GM18519 (cell line): Measurements from ENCODE around the gene CFP.
"Not testable (repeated sequence)": the region's sequence is repeated elsewhere in the genome, so short reads cannot be mapped to it uniquely, and the experiment has no call there.

Experiments
- ATAC-seq: cut with Tn5 transposase; IDR thresholded peaks from one replicate; pipeline ENCODE4 v1.9.1; 2021; ENCODE audit warnings: mild to moderate bottlenecking, moderate library complexity; ENCODE audit not compliant: unreplicated experiment, low FRiP score

The CFP gene

GRCh38 chrX:47629419-47630200 is at the start of gene CFP:
Gene CFP (minus strand): TSS chrX:47629930. CDS start chrX:47629844, 86 bp downstream.
- ATAC-seq, result no peak

GRCh38 chrX:47675959-47676859 is 46.5 kb upstream of the CFP start:
- not testable (repeated sequence) for ATAC-seq

GRCh38 chrX:47674776-47675175 is 45.0 kb upstream of the CFP start:
- ATAC-seq, result no peak

DNA sequence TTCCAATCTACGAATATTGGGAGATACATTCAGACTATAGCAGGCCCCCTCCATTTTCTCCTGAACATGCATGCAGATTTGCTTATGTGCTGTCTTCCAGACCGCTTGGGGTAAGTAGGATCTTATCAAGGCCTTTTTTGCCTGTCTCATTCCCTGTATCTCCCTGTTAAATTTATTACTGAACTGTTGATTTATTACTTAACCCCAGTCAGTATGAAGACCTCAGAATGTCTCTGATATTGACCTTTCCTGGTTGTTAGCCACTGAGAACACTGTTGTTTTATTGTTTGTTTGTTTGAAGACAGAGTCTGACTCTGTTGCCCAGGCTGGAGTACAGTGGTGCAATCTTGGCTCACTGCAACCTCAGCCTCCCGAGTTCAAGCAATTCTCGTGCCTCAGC is 36.1 kb upstream of the CFP start:
- ATAC-seq, result not testable (repeated sequence)

- ATAC-seq, result no peak
These were observed 35.0 kb upstream of the CFP start for GRCh38 chrX:47664737-47665136.

DNA sequence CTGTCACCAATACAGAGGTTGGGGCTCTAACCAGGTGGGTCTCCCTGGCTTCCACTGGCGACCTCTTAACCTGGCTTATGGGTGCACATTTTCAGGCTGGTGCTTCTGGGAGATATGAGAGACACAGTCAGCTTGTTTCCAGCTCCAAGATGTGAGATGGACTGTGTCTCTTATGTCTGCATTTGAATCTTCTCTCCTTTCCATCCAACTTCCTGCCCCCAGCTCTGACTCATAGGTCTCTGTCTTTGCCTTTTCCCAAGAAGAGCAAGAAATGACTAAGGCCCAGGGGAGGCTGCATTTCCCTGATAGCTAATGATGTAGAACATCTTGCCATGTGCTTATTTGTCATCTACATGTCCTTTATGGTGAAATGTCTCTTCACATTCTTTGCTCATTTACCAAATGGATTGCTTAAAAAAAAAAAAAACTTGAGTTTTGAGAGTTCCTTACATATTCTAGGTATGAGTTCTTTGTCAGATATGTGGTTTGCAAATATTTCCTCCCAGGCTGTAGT is 32.5 kb upstream of the CFP start:
- ATAC-seq, result no peak

- no peak for ATAC-seq
These were observed 31.8 kb upstream of the CFP start for GRCh38 chrX:47661539-47661938.

DNA sequence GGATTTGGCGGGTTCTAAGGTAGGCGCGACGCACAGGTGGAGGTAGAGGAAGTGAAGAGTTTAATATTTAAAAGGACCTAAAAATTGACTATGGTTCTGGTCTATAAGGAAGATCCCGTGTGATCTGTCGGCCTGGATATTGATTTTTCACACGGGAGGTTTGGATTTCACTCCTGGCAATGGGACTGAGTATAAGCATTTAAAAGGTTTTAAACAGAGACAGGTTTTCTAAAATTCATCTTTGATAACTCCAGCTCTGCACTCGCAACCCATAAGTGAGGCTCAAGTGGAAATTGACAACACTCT is 29.6 kb upstream of the CFP start:
- ATAC-seq, result no peak

DNA sequence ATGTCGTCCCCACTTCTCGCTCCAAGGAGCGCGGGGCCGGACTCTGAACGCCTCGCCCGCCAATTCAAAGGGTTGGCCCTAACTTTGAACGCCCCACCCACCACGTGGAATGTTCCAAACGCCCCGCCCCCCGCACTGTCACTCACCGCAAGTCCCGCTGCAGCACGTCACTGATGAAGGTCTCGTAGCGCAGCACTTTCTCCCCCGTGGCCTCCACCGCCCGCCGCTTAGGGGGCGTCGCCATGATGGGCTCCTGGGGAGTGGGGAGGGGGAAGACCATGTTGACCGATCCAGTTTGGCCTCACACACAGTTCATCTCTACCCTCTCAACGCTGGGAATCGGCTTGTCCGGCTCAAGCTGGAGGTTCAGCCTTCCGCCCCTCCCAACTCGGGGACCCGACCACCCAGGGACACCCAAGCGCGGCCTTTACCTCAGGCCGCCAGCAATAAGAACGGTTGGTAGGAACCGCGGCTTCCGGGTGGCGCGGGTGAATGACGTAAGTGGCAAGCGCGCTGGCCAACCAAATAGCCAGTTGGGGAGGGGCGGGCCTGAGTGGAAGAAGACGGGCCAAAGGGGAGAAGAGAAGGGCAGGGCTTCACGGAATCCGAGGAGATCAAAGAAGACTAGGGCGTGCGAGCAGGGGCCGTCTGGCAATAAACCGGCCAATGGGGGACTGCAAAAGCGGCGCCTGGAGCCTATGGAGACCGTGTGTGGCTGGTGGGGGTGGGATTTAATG is 29.1 kb upstream of the CFP start, which contains the start of gene UXT:
Gene UXT, minus strand, starts transcription at position 497 of the 737 bp plus-strand sequence. Its CDS starts 253 bp downstream, at position 244.
- peak; percentile 53 for ATAC-seq

GRCh38 chrX:47658301-47658683 is 28.6 kb upstream of the CFP start:
- no peak for ATAC-seq

DNA sequence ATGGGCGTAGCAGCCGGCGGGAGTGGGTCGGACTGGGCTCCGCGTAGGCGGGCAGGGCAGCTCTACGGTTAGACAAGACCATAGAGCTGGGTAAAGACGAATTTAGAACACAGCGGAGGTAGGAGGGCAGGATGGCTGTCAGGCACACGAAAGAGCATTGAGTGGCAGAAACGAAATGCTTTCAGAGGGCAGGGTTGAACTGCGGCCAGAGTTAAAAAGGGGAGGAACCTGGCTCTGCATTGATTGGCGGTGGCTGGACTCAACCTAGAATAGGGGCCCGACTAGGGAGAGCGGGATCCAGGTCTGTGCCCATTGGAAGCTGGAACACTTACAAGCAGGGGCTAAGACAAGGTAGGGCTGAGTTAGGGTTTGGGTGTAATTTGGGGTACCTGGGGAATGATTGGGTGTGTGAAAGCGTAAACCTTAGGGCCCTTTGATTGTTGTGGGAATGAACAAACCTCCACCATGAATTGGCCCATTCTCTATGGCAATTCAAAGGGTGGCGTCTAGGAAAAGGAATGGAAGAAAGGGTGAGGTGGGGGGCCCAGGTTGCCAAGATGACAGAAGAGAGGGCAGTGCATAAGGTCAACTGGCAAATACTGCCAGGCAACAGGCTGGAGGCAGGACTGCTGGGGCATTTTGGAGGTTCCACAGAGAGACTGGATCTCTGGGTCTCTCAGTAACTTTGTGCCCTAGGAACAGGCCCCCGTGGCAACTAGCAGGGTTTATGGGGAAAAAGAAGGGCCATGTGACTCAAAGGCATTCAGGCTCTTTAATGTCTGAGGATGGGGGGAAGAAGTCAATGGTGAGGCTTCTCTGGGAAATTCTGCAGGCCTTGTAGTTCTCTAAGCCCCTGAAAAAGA is 21.5 kb upstream of the CFP start:
- no peak for ATAC-seq

DNA sequence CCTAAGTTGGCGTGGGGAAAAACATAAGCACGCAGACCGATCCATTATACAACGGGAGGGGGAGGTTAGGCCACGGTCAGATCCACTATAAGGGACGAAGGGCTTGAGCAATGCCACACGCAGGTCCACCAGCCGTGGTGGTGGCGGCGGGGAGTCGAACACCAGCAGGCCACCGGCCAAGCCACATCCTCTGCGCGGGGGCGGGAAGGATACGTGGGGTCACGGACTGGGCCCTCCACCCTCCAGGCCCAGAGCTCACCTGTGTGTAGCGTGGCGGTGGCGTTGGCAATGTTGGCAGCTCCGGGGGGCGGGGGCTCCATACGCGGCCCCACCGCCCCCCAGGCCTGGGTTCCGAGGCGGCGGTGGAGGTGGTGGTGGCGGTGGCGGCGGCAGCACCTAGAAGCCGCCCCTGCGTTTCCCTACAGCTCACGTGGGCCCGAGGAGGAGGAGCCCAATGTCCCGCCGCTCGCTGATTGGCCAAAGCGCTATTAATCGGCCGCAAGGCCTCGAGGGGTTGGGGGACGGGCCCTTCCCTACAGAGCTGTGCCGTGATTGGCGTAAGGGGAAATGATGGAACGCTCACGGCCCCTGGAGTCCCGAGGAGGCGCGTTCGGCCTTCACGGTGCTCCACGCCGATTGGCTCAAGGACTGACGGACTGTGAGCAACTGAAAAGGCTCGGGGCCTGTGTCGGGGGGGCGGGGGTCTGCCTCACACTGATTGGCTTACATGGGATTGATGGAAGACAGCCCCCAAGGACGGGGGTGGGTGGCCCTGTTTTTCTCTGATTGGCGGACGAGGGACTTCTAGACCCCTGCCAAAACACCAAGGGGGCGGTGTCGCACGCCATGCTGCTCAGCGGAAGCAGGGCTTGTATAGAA is 20.7 kb upstream of the CFP start, which contains the start of gene ELK1:
Gene ELK1, minus strand, starts transcription at position 400 of the 879 bp plus-strand sequence. CDS start 9,122 bp downstream, outside the sequence.
- ATAC-seq, result peak; percentile 85

DNA sequence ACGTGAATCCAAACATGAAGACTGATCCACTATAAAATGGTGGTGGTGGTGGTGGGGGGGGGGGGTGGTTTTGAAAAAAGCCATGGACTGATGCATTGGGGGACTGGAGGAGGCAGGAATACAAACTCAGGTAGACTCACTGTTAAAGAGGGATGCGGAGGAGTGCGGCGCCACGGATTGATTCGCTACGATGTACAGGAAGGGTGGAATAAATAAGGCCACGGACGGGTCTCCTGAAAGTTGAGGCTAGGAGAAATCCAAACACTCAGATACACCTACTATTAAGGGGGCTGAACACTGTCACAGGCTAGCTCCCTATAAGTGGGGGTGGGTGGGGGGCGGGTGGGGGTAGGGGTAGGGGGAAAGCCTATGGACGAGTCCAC is 20.0 kb upstream of the CFP start:
- ATAC-seq, result no peak

GRCh38 chrX:47649271-47649670 is 19.5 kb upstream of the CFP start:
- ATAC-seq, result no peak

- no peak for ATAC-seq
These were observed 18.6 kb upstream of the CFP start for GRCh38 chrX:47648376-47648775.

- ATAC-seq, result no peak
These were observed 16.9 kb upstream of the CFP start for GRCh38 chrX:47646636-47647035.

DNA sequence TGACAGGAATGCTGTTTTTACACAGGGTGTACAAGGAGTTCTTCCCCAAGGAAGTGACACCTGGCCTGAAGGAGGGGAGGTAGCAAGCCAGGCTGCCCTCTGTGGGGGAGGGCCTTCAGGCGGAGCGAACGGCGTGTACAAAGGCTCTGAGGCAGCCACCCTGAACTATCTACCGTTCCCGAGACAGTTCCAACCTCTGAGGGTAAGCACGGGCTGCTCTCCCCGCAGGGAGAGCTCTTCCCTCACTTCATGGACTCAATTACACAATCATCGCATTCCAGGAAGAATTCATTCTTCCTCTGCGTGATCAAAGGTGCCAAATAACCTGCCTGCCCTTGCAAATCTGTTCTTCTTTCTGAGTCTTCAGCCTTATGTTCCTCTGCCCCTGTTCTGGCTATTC is 15.8 kb upstream of the CFP start:
- ATAC-seq, result no peak

GRCh38 chrX:47644557-47645091 is 14.9 kb upstream of the CFP start:
- ATAC-seq, result no peak
